GM12875 (cell line): ENCODE results near the gene GDI1.

Experiments
- H3K4me3 ChIP-seq: one replicate; pipeline ENCODE4 v1.5.1; 2011; ENCODE audit warnings: low read depth, low read length, control low read depth
- CTCF ChIP-seq: IDR thresholded peaks from 2 replicates; pipeline ENCODE4 v1.5.1; 2011; ENCODE audit warnings: low read depth, mild to moderate bottlenecking, control low read depth, inconsistent platforms, low read length, moderate library complexity, borderline replicate concordance; ENCODE audit not compliant: insufficient read depth

Gene GDI1

GRCh38 chrX:154436374-154436982 is 476 bp upstream of the GDI1 start:
- H3K4me3 ChIP-seq: peak overlapping the region; percentile 82
- no peak for TF ChIP-seq CTCF

GRCh38 chrX:154437971-154438893 is 1.3 kb downstream of the GDI1 start:
- H3K4me3 ChIP-seq: peak overlapping the region; percentile 82
- TF ChIP-seq CTCF: no peak

- H3K4me3 ChIP-seq: no peak overlapping the region
- no peak for TF ChIP-seq CTCF
These were observed 2.9 kb downstream of the GDI1 start for GRCh38 chrX:154439841-154440240.

- no peak overlapping the region for H3K4me3 ChIP-seq
- TF ChIP-seq CTCF: no peak
These were observed 3.8 kb downstream of the GDI1 start for GRCh38 chrX:154440623-154441357.

GRCh38 chrX:154441564-154441963 is 4.6 kb downstream of the GDI1 start:
- no peak overlapping the region for H3K4me3 ChIP-seq
- no peak for TF ChIP-seq CTCF

- TF ChIP-seq CTCF: no peak
- no peak overlapping the region for H3K4me3 ChIP-seq
These were observed 5.2 kb downstream of the GDI1 start for GRCh38 chrX:154441984-154442707.
